IMR-90 (cell line): ENCODE data around the gene HTN3. TPM values are rescaled to one million over a fixed set of nuclear protein-coding genes. Genes with fewer than 3 reads are reported as not detected.

Source experiments
- ATAC-seq: fragments of 200-7000 bp; cut with Tn5 transposase; 2 replicates; pipeline ENCODE4 v1.9.1; 2020; ENCODE audit warnings: low read depth, mild to moderate bottlenecking, moderate library complexity
- BruUV-seq: library from RNA; stranded (reverse); fragments of 400-500 nt; replicated peaks from 2 replicates; lab custom pipeline; 2021; lab: Mats Ljungman, UMichigan
- CTCF ChIA-PET: fragments of 300-600 bp; formaldehyde crosslinking; extraction: SDS; loops from one replicate; lab custom pipeline; 2021; ENCODE audit warnings: antibody characterized with exemption; lab: Yijun Ruan, JAX
- POLR2A ChIA-PET: fragments of 300-600 bp; sonication (Branson Sonifier 250); formaldehyde crosslinking; loops from one replicate; lab custom pipeline; 2022; ENCODE audit warnings: antibody characterized with exemption; ENCODE audit not compliant: unreplicated experiment; lab: Charles Lee
- DNase-seq: peaks from one replicate; pipeline ENCODE4 v3.0.0; 2013
- H2AFZ ChIP-seq: replicated peaks from 2 replicates; pipeline ENCODE3; 2013; ENCODE audit warnings: low read length, mild to moderate bottlenecking; ENCODE audit not compliant: poor library complexity
- H2AK5ac ChIP-seq: 2 replicates; pipeline ENCODE4 v1.6.1; 2013; ENCODE audit warnings: low read depth, low read length, inconsistent platforms
- H2AK9ac ChIP-seq: replicated peaks from 2 replicates; pipeline ENCODE3; 2013; ENCODE audit warnings: mild to moderate bottlenecking, low read depth, low read length, moderate library complexity; ENCODE audit not compliant: poor library complexity
- H2BK120ac ChIP-seq: 2 replicates; pipeline ENCODE4 v1.6.1; 2013; ENCODE audit warnings: low read depth, low read length, inconsistent platforms
- H2BK15ac ChIP-seq: 3 replicates; pipeline ENCODE4 v1.6.1; 2013; ENCODE audit warnings: low read depth, low read length, inconsistent platforms
- H2BK20ac ChIP-seq: 2 replicates; pipeline ENCODE4 v1.6.1; 2013; ENCODE audit warnings: low read depth, mild to moderate bottlenecking, inconsistent platforms, low read length, moderate library complexity
- H2BK5ac ChIP-seq: 2 replicates; pipeline ENCODE4 v1.6.1; 2013; ENCODE audit warnings: mild to moderate bottlenecking, low read depth, low read length, inconsistent platforms; ENCODE audit not compliant: poor library complexity, severe bottlenecking
- H3K14ac ChIP-seq: replicated peaks from 2 replicates; pipeline ENCODE4 v1.6.1; 2013; ENCODE audit warnings: low read depth, low read length, inconsistent platforms
- H3K18ac ChIP-seq: 2 replicates; pipeline ENCODE4 v1.6.1; 2013; ENCODE audit warnings: low read depth, low read length, control low read depth
- H3K23ac ChIP-seq: 2 replicates; pipeline ENCODE4 v1.6.1; 2013; ENCODE audit warnings: low read depth, low read length, inconsistent platforms
- H3K27ac ChIP-seq: 2 replicates; pipeline ENCODE4 v1.5.1; 2013; ENCODE audit warnings: mild to moderate bottlenecking, control low read depth, low read length; ENCODE audit not compliant: insufficient read depth
- H3K27me3 ChIP-seq: 2 replicates; pipeline ENCODE4 v1.6.1; 2013; ENCODE audit warnings: low read length; ENCODE audit not compliant: control insufficient read depth, insufficient read depth
- H3K36me3 ChIP-seq: 2 replicates; pipeline ENCODE4 v1.6.1; 2013; ENCODE audit warnings: low read length, mixed read lengths; ENCODE audit not compliant: control insufficient read depth, insufficient read depth
- H3K4ac ChIP-seq: 2 replicates; pipeline ENCODE4 v1.6.1; 2013; ENCODE audit warnings: low read depth, low read length, inconsistent platforms
- H3K4me1 ChIP-seq: 2 replicates; pipeline ENCODE4 v1.6.1; 2013; ENCODE audit warnings: low read length, mixed read lengths; ENCODE audit not compliant: control insufficient read depth, insufficient read depth
- H3K4me2 ChIP-seq: 2 replicates; pipeline ENCODE4 v1.6.1; 2013; ENCODE audit warnings: low read depth, mild to moderate bottlenecking, control low read depth, low read length, moderate library complexity
- H3K4me3 ChIP-seq: 2 replicates; pipeline ENCODE4 v1.5.1; 2013; ENCODE audit warnings: low read depth, mild to moderate bottlenecking, control low read depth, low read length, moderate library complexity; ENCODE audit not compliant: insufficient read depth
- H3K56ac ChIP-seq: 2 replicates; pipeline ENCODE4 v1.6.1; 2013; ENCODE audit warnings: low read length, inconsistent platforms; ENCODE audit not compliant: insufficient read depth; ENCODE audit errors: extremely low read depth
- H3K79me1 ChIP-seq, 2 experiments: 2 replicates each; pipeline ENCODE4 v1.6.1; 2013; ENCODE audit warnings: low read length in 2 of 2, inconsistent platforms in 1 of 2, low read depth in 1 of 2
- H3K9ac ChIP-seq: 2 replicates; pipeline ENCODE4 v1.6.1; 2013; ENCODE audit warnings: low read depth, low read length, control low read depth
- H3K9me1 ChIP-seq: 2 replicates; pipeline ENCODE4 v1.6.1; 2013; ENCODE audit warnings: low read length, inconsistent platforms; ENCODE audit not compliant: insufficient read depth
- H3K9me3 ChIP-seq: 2 replicates; pipeline ENCODE4 v1.6.1; 2013; ENCODE audit warnings: low read length; ENCODE audit not compliant: control insufficient read depth, insufficient read depth
- H4K20me1 ChIP-seq: 2 replicates; pipeline ENCODE4 v1.6.1; 2013; ENCODE audit warnings: low read length, inconsistent platforms; ENCODE audit not compliant: insufficient read depth
- H4K5ac ChIP-seq: 2 replicates; pipeline ENCODE4 v1.6.1; 2013; ENCODE audit warnings: mild to moderate bottlenecking, low read depth, low read length, control low read depth
- H4K8ac ChIP-seq, 2 experiments: 2 replicates each; pipeline ENCODE4 v1.6.1; 2013; ENCODE audit warnings: low read depth in 2 of 2, low read length in 2 of 2, control low read depth in 1 of 2, inconsistent platforms in 1 of 2
- H4K91ac ChIP-seq: 2 replicates; pipeline ENCODE4 v1.6.1; 2013; ENCODE audit warnings: low read depth, low read length, inconsistent platforms; ENCODE audit not compliant: insufficient read depth
- BHLHE40 ChIP-seq: fragments of 150-350 bp; IDR thresholded peaks from 2 replicates; pipeline ENCODE4 v1.6.1; 2016; ENCODE audit warnings: mild to moderate bottlenecking, low read depth, low read length
- CEBPB ChIP-seq: IDR thresholded peaks from 2 replicates; pipeline ENCODE4 v1.6.1; 2012; ENCODE audit warnings: low read depth, low read length, improper control_type of control experiment
- CHD1 ChIP-seq: IDR thresholded peaks from 2 replicates; pipeline ENCODE4 v1.6.1; 2012; ENCODE audit warnings: low read depth, low read length, improper control_type of control experiment
- CTCF ChIP-seq: conservative IDR thresholded peaks from 2 replicates; pipeline ENCODE4 v1.5.1; 2012; ENCODE audit warnings: mild to moderate bottlenecking, low read depth, low read length, improper control_type of control experiment
- ELK1 ChIP-seq: fragments of 150-350 bp; IDR thresholded peaks from 2 replicates; pipeline ENCODE4 v1.6.1; 2016; ENCODE audit warnings: low read depth, mild to moderate bottlenecking, low read length, moderate library complexity, borderline replicate concordance
- FOS ChIP-seq: fragments of 150-350 bp; IDR thresholded peaks from 2 replicates; pipeline ENCODE4 v1.6.1; 2016; ENCODE audit warnings: low read depth, low read length
- MAFK ChIP-seq: IDR thresholded peaks from 2 replicates; pipeline ENCODE4 v1.6.1; 2012; ENCODE audit warnings: low read depth, low read length, improper control_type of control experiment
- MAZ ChIP-seq: IDR thresholded peaks from 2 replicates; pipeline ENCODE4 v1.6.1; 2012; ENCODE audit warnings: low read depth, mild to moderate bottlenecking, low read length, improper control_type of control experiment, moderate library complexity, borderline replicate concordance
- MXI1 ChIP-seq: IDR thresholded peaks from 2 replicates; pipeline ENCODE4 v1.6.1; 2012; ENCODE audit warnings: low read depth, mild to moderate bottlenecking, low read length, moderate library complexity, borderline replicate concordance
- NFE2L2 ChIP-seq: fragments of 150-350 bp; IDR thresholded peaks from 2 replicates; pipeline ENCODE4 v1.6.1; 2016; ENCODE audit warnings: low read depth, mild to moderate bottlenecking, low read length
- POLR2A ChIP-seq: IDR thresholded peaks from 2 replicates; pipeline ENCODE4 v1.6.1; 2012; ENCODE audit warnings: mild to moderate bottlenecking, low read depth, low read length
- RAD21 ChIP-seq: IDR thresholded peaks from 2 replicates; pipeline ENCODE4 v1.6.1; 2012; ENCODE audit warnings: low read length, improper control_type of control experiment
- RCOR1 ChIP-seq: IDR thresholded peaks from 2 replicates; pipeline ENCODE4 v1.6.1; 2012; ENCODE audit warnings: mild to moderate bottlenecking, low read length, improper control_type of control experiment; ENCODE audit not compliant: insufficient replicate concordance
- RFX5 ChIP-seq: IDR thresholded peaks from 2 replicates; pipeline ENCODE4 v1.8.0; 2012; ENCODE audit warnings: low read depth, mild to moderate bottlenecking, low read length, moderate library complexity
- SMC3 ChIP-seq: fragments of 150-350 bp; IDR thresholded peaks from 2 replicates; pipeline ENCODE4 v1.6.1; 2016; ENCODE audit warnings: low read depth, mild to moderate bottlenecking, antibody characterized with exemption, low read length, moderate library complexity
- USF2 ChIP-seq: fragments of 150-350 bp; IDR thresholded peaks from 2 replicates; pipeline ENCODE4 v1.6.1; 2017; ENCODE audit warnings: mild to moderate bottlenecking, antibody characterized with exemption, low read length, low read depth
- whole genome bisulfite sequencing, 2 experiments: methylation state at CpG; one replicate each; pipeline versions ENCODE4 v1.1.5 to v1.1.7; 2013; ENCODE audit warnings: missing lambda C conversion rate in 2 of 2; ENCODE audit not compliant: insufficient read length in 1 of 2; ENCODE audit errors: extremely low coverage in 2 of 2; 5-methylcytosine and 5-hydroxymethylcytosine counted together
- dilution Hi-C: fragments of 300-500 bp; cut with HindIII; formaldehyde crosslinking; loops from one replicate; pipeline ENCODE4 v1.14.3; 2018; ENCODE audit warnings: low sequenced_read_pairs; ENCODE audit not compliant: unreplicated experiment
- in situ Hi-C: fragments of 300-500 bp; cut with MboI; formaldehyde crosslinking; loops from 3 replicates; pipeline ENCODE4 v1.14.3; 2019; ENCODE audit warnings: low sequenced_read_pairs, inconsistent platforms, mixed read lengths
- intact Hi-C: fragments of 100-400 bp; cut with micrococcal nuclease; formaldehyde crosslinking; loops from 2 replicates; pipeline ENCODE4 v1.10.0; 2022
- polyA plus RNA-seq, 3 experiments: library from polyadenylated mRNA; depleted of rRNA; stranded (reverse); fragments of >200 nt; gene quantifications; 2 replicates each; pipeline ENCODE4 v1.2.3, GENCODE V29; 2012; ENCODE audit warnings: low replicate concordance in 1 of 3
- total RNA-seq: library from RNA; depleted of rRNA; stranded (reverse); fragments of >200 nt; gene quantifications from 2 replicates; pipeline ENCODE4 v1.2.3, GENCODE V29; 2012

HTN3 gene
- total and polyA plus RNA-seq, 2 of the 4 experiments (the other 2 are of a cell fraction), result not detected

- no peak overlapping the region for H3K4me3 ChIP-seq
- no peak overlapping the region for H2BK15ac ChIP-seq
- ATAC-seq (no peak), DNase-seq (no peak)
- no peak overlapping the region for H2AFZ ChIP-seq
- no peak overlapping the region for H3K56ac ChIP-seq
- WGBS, 2 experiments, result no CpG with 5 or more reads among the region's 1 CpG
- H3K9me1 ChIP-seq, result no peaks in the 10 kb centered on the region
- no peak overlapping the region for H2AK5ac ChIP-seq
- no peak overlapping the region for H2BK5ac ChIP-seq
- no peak overlapping the region for H4K5ac ChIP-seq
- no peaks in the 10 kb centered on the region for H4K20me1 ChIP-seq
- no peaks in the 10 kb centered on the region for H3K9me3 ChIP-seq
- ChIA-PET CTCF (no interaction called here), POLR2A (no interaction called here)
- H3K9ac ChIP-seq, result no peak overlapping the region
- H3K79me1 ChIP-seq, result no peaks in the 10 kb centered on the region
- TF ChIP-seq BHLHE40 (no peak), ELK1 (no peak), NFE2L2 (no peak), RCOR1 (no peak), SMC3 (no peak), RFX5 (no peak), CTCF (no peak), MAFK (no peak), CEBPB (no peak), CHD1 (no peak), USF2 (no peak), POLR2A (no peak), MXI1 (no peak), FOS (no peak), MAZ (no peak), RAD21 (no peak)
- no peak overlapping the region for H3K27ac ChIP-seq
- H4K8ac ChIP-seq, result no peak overlapping the region
- no peak overlapping the region for H2BK20ac ChIP-seq
- no peaks in the 10 kb centered on the region for H3K36me3 ChIP-seq
- no peak overlapping the region for H3K18ac ChIP-seq
- H3K14ac ChIP-seq, result no peak overlapping the region
- H2BK120ac ChIP-seq, result no peak overlapping the region
- BruUV-seq, result no TSS peak
- dilution Hi-C loops (no loop called here), intact Hi-C loops (no loop called here), in situ Hi-C loops (no loop called here)
- H2AK9ac ChIP-seq, result no peak overlapping the region
- no peak overlapping the region for H4K91ac ChIP-seq
- no peak overlapping the region for H3K23ac ChIP-seq
- H3K4me1 ChIP-seq, result no peaks in the 10 kb centered on the region
- no peaks in the 10 kb centered on the region for H3K27me3 ChIP-seq
- no peak overlapping the region for H3K4me2 ChIP-seq
- H3K4ac ChIP-seq, result no peak overlapping the region
These were observed 51.9 kb downstream of the HTN3 start for GRCh38 chr4:70080205-70080604.
